ENCODE results near the gene OR10X1. TPM values are rescaled to one million over a fixed set of nuclear protein-coding genes. Genes with fewer than 3 reads are reported as not detected.

OR10X1 gene
- polyA plus RNA-seq, 1 donor from 2014 or later: not detected

Other genes starting within 250 kb of the OR10X1 start
- not detected for gene CD1B, start 248.4 kb downstream of the OR10X1 start, polyA plus RNA-seq (ENCODE audit: insufficient read depth, low read depth, low replicate concordance)
- not detected for gene CD1E, start 226.0 kb downstream of the OR10X1 start, polyA plus RNA-seq (ENCODE audit: insufficient read depth, low read depth, low replicate concordance)
- not detected for gene OR10T2, start 180.4 kb downstream of the OR10X1 start, polyA plus RNA-seq (ENCODE audit: insufficient read depth, low read depth, low replicate concordance)
- gene OR10K2, start 153.7 kb downstream of the OR10X1 start, polyA plus RNA-seq (ENCODE audit: insufficient read depth, low read depth, low replicate concordance): not detected
- not detected for gene OR10K1, start 118.1 kb downstream of the OR10X1 start, polyA plus RNA-seq (ENCODE audit: insufficient read depth, low read depth, low replicate concordance)
- not detected for gene OR10R2, start 107.7 kb downstream of the OR10X1 start, polyA plus RNA-seq (ENCODE audit: insufficient read depth, low read depth, low replicate concordance)
- not detected for gene OR6Y1, start 25.5 kb downstream of the OR10X1 start, polyA plus RNA-seq (ENCODE audit: insufficient read depth, low read depth, low replicate concordance)
- gene OR6P1, start 9.3 kb downstream of the OR10X1 start, polyA plus RNA-seq (ENCODE audit: insufficient read depth, low read depth, low replicate concordance): not detected
- not detected for gene OR10Z1, start 25.4 kb upstream of the OR10X1 start, polyA plus RNA-seq (ENCODE audit: insufficient read depth, low read depth, low replicate concordance)
- gene SPTA1, start 106.8 kb upstream of the OR10X1 start, polyA plus RNA-seq (ENCODE audit: insufficient read depth, low read depth, low replicate concordance): not detected
- gene OR6K2, start 120.8 kb upstream of the OR10X1 start, polyA plus RNA-seq (ENCODE audit: insufficient read depth, low read depth, low replicate concordance): not detected
- not detected for gene OR6K3, start 140.8 kb upstream of the OR10X1 start, polyA plus RNA-seq (ENCODE audit: insufficient read depth, low read depth, low replicate concordance)
- not detected for gene OR6K6, start 174.8 kb upstream of the OR10X1 start, polyA plus RNA-seq (ENCODE audit: insufficient read depth, low read depth, low replicate concordance)
- not detected for gene OR6N1, start 192.3 kb upstream of the OR10X1 start, polyA plus RNA-seq (ENCODE audit: insufficient read depth, low read depth, low replicate concordance)
- not detected for gene OR6N2, start 201.3 kb upstream of the OR10X1 start, polyA plus RNA-seq (ENCODE audit: insufficient read depth, low read depth, low replicate concordance)

Measured in brain (organoid and tissue), 1 donor.